HG03095 (cell line): Measurements from ENCODE around the gene SFMBT2.
"Not testable (repeated sequence)": the region's sequence is repeated elsewhere in the genome, so short reads cannot be mapped to it uniquely, and the experiment has no call there.

Experiments
- ATAC-seq: cut with Tn5 transposase; IDR thresholded peaks from one replicate; pipeline ENCODE4 v1.9.1; 2021; ENCODE audit warnings: moderate library complexity; ENCODE audit not compliant: unreplicated experiment

SFMBT2 gene

GRCh38 chr10:7329219-7329618 lies 81.6 kb downstream of the SFMBT2 start:
- no peak for ATAC-seq

GRCh38 chr10:7327885-7328284 lies 82.9 kb downstream of the SFMBT2 start:
- no peak for ATAC-seq

GRCh38 chr10:7322623-7323022 lies 88.2 kb downstream of the SFMBT2 start:
- no peak for ATAC-seq

- no peak for ATAC-seq
Observed at GRCh38 chr10:7320072-7320471, 90.8 kb downstream of the SFMBT2 start.

GRCh38 chr10:7319632-7320031 lies 91.2 kb downstream of the SFMBT2 start:
- ATAC-seq = no peak

GRCh38 chr10:7318836-7319235 lies 92.0 kb downstream of the SFMBT2 start:
- no peak for ATAC-seq

- ATAC-seq = no peak
Observed at GRCh38 chr10:7317786-7318446, 92.9 kb downstream of the SFMBT2 start.

GRCh38 chr10:7316839-7317238 lies 94.0 kb downstream of the SFMBT2 start:
- ATAC-seq = no peak

- no peak for ATAC-seq
Observed at GRCh38 chr10:7315906-7316305, 94.9 kb downstream of the SFMBT2 start.

- no peak for ATAC-seq
Observed at GRCh38 chr10:7314170-7314569, 96.7 kb downstream of the SFMBT2 start.

- no peak for ATAC-seq
Observed at GRCh38 chr10:7312488-7312857, 98.4 kb downstream of the SFMBT2 start.

- ATAC-seq = not testable (repeated sequence)
Observed at GRCh38 chr10:7311850-7312487, 98.9 kb downstream of the SFMBT2 start.

- ATAC-seq = no peak
Observed at GRCh38 chr10:7311218-7311849, 99.5 kb downstream of the SFMBT2 start.

GRCh38 chr10:7310076-7310475 lies 100.8 kb downstream of the SFMBT2 start:
- no peak for ATAC-seq

- ATAC-seq = no peak
Observed at GRCh38 chr10:7308826-7309225, 102.0 kb downstream of the SFMBT2 start.

- no peak for ATAC-seq
Observed at GRCh38 chr10:7306616-7307015, 104.2 kb downstream of the SFMBT2 start.

- no peak for ATAC-seq
Observed at GRCh38 chr10:7306147-7306546, 104.7 kb downstream of the SFMBT2 start.

GRCh38 chr10:7305053-7305452 lies 105.8 kb downstream of the SFMBT2 start:
- ATAC-seq = no peak

GRCh38 chr10:7304110-7304509 lies 106.7 kb downstream of the SFMBT2 start:
- no peak for ATAC-seq

- ATAC-seq = no peak
Observed at GRCh38 chr10:7302930-7303557, 107.8 kb downstream of the SFMBT2 start.

GRCh38 chr10:7302392-7302906 lies 108.4 kb downstream of the SFMBT2 start:
- no peak for ATAC-seq
